ENCODE results near the gene NRCAM.

Gene NRCAM

DNA sequence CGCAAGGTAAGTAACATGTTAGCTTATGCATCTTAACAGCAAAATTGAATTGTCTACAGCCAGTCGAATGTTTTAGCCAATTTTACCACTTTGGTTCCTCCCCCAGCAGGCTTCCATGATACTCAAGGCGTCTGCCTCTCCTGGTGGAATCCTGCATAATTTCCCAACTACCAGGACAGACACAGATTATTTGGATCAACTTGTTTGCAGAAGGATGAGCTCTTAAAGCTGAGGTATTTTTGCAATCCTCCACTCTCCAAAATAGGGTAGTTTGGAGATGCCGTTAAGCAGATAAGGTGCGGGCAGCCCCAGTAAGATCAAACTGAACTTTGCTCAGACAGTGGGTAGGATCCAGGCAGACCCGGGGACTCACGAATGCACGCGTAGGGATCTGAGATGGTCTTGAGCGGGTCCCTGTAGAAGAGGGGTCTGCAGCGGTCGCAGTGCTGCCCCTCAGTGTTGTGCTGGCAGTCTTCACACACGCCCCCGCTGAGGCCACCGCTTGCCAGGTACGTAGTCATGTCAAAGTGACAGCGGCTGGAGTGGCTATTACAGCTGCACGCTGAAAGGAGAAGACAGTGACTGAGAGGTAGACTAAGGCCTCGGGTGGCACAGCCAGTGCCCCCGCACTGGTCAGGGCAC is 353.4 kb downstream of the NRCAM start:
- TF ChIP-seq, protein P1, sequence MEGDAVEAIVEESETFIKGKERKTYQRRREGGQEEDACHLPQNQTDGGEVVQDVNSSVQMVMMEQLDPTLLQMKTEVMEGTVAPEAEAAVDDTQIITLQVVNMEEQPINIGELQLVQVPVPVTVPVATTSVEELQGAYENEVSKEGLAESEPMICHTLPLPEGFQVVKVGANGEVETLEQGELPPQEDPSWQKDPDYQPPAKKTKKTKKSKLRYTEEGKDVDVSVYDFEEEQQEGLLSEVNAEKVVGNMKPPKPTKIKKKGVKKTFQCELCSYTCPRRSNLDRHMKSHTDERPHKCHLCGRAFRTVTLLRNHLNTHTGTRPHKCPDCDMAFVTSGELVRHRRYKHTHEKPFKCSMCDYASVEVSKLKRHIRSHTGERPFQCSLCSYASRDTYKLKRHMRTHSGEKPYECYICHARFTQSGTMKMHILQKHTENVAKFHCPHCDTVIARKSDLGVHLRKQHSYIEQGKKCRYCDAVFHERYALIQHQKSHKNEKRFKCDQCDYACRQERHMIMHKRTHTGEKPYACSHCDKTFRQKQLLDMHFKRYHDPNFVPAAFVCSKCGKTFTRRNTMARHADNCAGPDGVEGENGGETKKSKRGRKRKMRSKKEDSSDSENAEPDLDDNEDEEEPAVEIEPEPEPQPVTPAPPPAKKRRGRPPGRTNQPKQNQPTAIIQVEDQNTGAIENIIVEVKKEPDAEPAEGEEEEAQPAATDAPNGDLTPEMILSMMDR (IDR thresholded peaks at IDR 0.05; ENCODE audit: low read depth, low read length) = no peak
- no peak for DNase-seq (ENCODE audit: extremely low read depth, low read depth)

DNA sequence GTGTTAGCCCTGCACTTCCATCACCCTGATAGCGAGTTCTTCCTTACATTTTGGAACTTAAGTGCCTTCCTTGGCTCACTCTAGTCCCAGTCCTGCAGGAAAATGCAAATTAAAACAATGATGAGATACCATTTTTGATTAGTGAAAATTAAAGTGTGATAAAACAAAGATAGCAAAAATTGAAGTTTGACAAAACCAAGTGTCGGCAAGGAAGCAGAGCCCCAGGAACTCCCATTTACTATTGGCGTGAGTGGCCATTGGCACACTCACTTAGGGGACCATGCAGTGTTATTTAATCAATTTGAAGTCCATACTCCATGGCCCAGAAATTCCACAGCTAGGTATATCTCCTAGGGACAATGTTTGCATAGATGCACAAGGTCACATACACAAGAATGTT is 354.5 kb downstream of the NRCAM start:
- DNase-seq (ENCODE audit: extremely low read depth, low read depth) = no peak
- TF ChIP-seq, protein P1 (IDR thresholded peaks at IDR 0.05; ENCODE audit: low read depth, low read length) = no peak

- TF ChIP-seq, protein P1 (IDR thresholded peaks at IDR 0.05; ENCODE audit: low read depth, low read length) = no peak
- no peak for DNase-seq (ENCODE audit: extremely low read depth, low read depth)
These were observed 356.5 kb downstream of the NRCAM start for GRCh38 chr7:108099713-108100112.

GRCh38 chr7:108097703-108098102 is 358.5 kb downstream of the NRCAM start:
- DNase-seq (ENCODE audit: extremely low read depth, low read depth) = no peak
- TF ChIP-seq, protein P1 (IDR thresholded peaks at IDR 0.05; ENCODE audit: low read depth, low read length) = no peak; the same call in none of the 2 replicates

All from AG09319 (cell line).